GM18511 (cell line): ENCODE data around the gene UBE2E3.
"Not testable (repeated sequence)": the region's sequence is repeated elsewhere in the genome, so short reads cannot be mapped to it uniquely, and the experiment has no call there.

ENCODE experiments used
- ATAC-seq: cut with Tn5 transposase; IDR thresholded peaks from one replicate; pipeline ENCODE4 v1.9.1; 2021; ENCODE audit warnings: mild to moderate bottlenecking, moderate library complexity; ENCODE audit not compliant: unreplicated experiment

The UBE2E3 gene

GRCh38 chr2:181072486-181073235, 92.3 kb downstream of the UBE2E3 start:
- ATAC-seq: no peak

DNA sequence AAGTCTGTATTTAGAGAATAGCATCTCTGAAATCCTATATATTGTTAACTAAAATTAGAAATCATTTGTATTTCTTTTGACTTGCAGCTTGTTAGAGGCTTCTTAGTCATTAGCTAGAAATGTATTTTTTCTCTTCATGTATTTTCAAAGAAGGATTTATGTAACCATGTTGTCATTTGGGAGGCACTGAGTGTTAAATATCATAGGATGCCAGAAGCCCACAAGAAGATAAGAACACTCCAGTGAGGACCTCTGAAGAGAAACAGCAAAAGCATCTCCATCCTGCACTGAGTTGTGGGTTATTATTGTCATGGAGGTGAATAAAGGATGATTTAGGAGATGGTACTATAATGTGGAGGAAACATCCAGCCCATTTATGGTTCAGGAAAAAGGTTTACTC, 93.5 kb downstream of the UBE2E3 start:
- no peak for ATAC-seq

- no peak for ATAC-seq
These were observed 94.1 kb downstream of the UBE2E3 start for GRCh38 chr2:181074457-181074856.

DNA sequence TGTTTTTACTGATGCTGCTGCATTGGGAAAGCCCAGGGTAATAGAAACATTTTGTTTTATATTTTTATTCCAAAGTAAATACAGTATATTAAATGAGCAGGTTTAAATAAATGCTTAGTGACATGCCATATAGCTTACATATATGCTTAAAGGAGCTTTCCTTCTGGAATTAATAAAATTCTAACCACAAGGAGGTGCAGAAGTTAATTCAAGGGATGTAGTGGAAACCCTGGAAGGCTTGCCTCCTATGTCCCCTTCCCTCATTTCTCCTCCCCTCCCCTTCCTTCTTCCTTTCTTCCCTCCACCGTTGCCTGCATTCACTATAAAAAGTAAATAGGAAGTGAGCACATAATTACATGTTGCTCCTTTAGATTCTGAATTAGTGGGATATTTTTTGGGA, 96.3 kb downstream of the UBE2E3 start:
- ATAC-seq: no peak

DNA sequence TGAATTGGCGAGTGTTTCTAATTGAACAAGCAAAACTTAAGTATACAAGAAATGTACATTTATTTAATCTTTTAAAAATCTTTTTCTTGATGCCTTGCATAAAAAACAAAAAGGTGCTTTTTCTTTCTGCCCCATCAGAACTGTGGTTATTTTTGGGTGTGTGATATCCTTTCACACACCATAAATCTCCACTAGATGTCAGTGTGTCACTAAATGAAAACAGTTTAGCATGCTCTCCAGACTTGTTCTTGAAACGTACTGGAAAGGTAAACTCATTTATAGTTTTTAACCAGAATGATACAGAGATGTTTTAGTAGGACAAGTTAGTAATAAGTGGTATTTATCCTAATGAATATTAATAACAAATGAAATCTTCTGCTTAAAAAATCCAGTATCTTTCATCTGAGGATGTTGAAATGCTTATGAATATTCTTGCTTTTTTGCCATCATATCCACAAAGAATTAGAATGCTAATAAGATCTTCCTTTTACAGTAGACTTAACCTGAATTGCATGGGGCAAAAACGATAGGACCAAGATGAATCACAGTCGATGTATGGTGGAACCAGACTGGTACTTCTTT, 96.8 kb downstream of the UBE2E3 start:
- ATAC-seq: peak; percentile 92

- no peak for ATAC-seq
These were observed 102.7 kb downstream of the UBE2E3 start for GRCh38 chr2:181083140-181083539.

DNA sequence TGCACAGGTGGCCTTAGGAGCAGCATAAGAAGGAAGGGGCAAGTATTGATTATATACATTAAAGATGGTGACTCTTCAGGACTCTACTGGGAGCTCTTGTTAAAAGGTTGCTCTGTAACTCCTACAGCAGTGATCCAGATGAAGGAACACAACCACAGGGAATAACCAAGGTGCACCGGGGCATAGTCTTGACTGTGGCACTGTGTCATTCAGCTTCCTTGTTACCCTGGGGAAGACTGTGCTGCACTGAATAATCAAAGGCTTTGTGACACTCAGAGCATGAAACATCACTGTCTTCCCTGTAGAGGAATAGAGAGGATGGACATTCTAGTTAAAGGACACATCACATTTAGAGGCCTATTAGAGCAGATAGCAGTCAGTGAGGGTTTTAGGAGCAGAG, 105.3 kb downstream of the UBE2E3 start:
- ATAC-seq: no peak

GRCh38 chr2:181091920-181092319, 111.5 kb downstream of the UBE2E3 start:
- ATAC-seq: not testable (repeated sequence)

DNA sequence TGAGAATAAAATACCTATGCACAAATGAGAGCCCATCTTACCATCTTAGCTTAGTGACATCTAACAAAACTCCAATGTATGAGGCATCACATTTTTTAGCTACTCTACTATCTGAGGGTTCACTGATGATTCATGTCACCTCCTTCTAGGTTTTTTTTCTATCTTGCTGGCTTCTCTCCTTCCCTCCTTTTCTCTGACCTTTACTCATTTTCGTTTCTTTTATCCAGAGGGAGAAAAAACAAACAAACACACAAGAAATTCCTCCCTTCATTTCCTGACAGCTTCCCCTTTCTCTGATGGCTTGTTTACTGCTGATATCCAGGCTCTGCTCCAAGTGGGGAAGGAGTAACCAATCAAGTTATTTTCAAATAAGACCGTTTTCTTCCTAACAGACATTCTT, 115.1 kb downstream of the UBE2E3 start:
- no peak for ATAC-seq

- no peak for ATAC-seq
These were observed 123.3 kb downstream of the UBE2E3 start for GRCh38 chr2:181103659-181104058.

DNA sequence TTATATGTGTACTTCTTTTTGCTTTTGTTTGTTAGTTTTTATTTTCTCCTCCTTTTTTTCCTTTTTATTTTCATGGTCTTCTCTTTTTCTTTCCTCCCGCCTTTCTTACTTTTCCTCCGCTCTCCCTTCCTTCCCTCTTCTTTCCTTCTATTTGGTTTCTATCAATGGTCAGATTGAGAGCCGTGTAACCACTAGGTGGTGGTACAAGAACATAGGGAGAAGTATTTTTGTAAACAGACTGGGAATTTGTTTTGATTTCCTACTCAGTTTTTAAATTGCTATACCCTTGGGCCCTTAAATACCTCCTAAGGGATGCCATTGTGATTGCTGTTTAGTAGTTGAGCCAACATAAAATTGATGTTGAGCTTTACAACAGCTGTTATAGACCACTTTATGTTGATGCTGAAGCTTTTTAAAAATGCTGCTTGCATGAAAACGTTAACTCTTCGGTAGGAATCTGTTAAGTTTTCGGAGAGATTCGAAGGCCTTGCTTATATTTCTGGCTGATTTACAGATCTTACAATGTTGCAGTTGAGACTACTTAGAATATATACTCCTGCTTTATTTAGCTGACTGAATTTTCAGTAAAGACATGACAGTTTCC, 124.2 kb downstream of the UBE2E3 start:
- no peak for ATAC-seq

DNA sequence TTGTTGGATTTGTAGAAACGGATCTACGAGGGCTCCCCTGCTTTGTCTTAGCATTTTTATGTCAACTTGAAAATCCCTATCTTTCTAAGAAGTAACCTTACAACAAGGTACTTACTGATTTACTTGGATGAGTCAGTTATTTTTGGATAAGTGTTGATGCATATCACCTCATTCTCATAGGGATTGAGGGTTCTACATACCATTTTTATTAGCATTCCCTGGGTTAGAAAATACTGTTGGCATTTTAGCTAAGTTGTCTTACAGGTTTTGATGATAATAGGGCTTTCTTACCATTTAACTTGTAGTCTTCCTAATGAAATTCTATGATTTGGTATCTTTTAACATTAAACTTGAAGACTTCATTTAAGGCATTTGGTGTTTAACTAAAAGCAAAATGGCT, 125.2 kb downstream of the UBE2E3 start:
- no peak for ATAC-seq

DNA sequence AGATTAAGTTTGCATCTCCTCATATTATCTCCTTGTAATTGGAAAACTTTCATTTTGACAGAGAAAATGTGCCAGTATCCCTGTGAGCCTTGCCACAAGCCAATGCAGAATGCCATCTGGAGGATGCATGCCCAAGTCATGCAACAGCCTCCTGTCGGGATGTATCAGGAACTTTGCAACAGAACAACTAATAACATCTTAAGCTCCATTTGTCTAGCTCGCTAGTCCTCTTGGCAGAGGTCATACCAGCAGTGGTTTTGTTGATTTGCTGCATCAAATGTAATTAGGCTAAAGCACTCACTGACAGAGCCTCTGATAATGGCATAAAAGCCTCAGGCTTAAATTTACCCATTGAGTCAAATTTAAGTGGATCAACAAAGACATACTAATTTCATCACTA, 125.8 kb downstream of the UBE2E3 start:
- no peak for ATAC-seq

DNA sequence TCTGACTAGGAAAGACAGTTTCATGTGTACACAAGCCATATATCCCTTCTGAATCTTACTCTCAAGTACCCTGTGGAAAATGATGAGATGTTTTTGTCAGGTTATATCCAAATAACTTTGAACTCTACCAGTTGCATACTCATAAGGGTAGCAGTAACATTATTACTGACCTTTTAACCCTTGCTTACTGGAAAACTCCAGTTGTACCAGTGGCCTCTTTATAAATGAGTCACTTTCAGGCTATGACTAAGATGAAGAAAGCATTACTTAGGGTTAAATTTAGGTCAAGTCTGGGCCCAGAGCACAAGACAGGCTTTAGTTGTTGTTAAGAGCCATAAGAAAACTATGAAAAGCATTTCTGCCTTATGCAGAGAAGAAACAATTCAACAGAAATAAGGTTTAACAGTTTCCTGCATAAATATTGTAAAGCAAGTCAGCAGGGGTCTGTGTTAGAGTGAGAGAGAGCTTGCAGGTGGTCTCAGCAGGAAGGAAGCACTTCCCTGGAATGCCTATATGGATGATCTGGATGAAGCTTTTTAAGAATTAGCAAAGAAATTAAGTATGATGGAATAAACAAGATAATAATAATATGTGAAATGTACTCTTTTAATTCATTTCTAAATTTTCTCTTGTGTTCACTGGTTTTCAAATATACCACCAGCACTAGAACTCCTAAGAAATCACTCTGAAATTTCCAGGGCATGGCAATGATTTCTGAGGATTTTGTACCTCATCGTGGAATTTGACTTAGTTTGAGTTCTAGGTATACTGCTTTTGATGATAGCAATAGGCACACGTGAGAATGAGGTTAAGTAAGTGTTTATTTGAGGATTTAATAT, 126.6 kb downstream of the UBE2E3 start:
- peak; percentile 99 for ATAC-seq

- ATAC-seq: no peak
These were observed 127.2 kb downstream of the UBE2E3 start for GRCh38 chr2:181107628-181107945.

- no peak for ATAC-seq
These were observed 130.7 kb downstream of the UBE2E3 start for GRCh38 chr2:181111059-181111458.

DNA sequence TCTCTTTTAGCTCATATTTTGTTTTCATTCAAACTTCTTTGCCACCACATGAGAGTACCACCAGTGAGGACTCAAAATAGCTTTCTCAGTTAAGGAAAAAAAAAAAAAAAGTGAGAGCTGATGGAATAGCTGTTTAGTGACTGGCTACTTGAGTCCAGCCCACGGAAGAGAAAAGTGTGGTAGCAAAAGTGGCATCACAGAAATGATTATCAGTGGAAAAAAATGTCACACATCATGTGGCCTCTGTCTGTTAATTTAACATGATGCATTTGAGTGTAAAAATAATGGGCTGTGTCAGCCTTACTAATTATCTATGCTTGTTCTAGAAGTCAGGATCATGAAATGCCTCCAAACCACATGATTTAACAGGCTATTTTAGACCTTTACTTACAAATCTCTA, 132.5 kb downstream of the UBE2E3 start:
- ATAC-seq: no peak
